Right renal cortex interstitium (tissue), 3 donors: ENCODE results near the gene TSKS. TPM values are rescaled to one million over a fixed set of nuclear protein-coding genes. Genes with fewer than 3 reads are reported as not detected.

Source experiments
- DNase-seq, 3 donors: peaks; one replicate each; pipeline ENCODE4 v3.0.0-alpha.2; 2013; ENCODE audit warnings: low read depth in 3 of 3, low spot score in 2 of 3
- polyA plus RNA-seq, 3 donors: library from polyadenylated mRNA; unstranded; fragments of 120-200 nt; gene quantifications; one replicate each; pipeline ENCODE4 v1.2.1, GENCODE V29; 2013; ENCODE audit not compliant: insufficient read length in 3 of 3

TSKS gene
- polyA plus RNA-seq, 3 donors = 0.10 to 0.15 TPM; not detected in 1

DNA sequence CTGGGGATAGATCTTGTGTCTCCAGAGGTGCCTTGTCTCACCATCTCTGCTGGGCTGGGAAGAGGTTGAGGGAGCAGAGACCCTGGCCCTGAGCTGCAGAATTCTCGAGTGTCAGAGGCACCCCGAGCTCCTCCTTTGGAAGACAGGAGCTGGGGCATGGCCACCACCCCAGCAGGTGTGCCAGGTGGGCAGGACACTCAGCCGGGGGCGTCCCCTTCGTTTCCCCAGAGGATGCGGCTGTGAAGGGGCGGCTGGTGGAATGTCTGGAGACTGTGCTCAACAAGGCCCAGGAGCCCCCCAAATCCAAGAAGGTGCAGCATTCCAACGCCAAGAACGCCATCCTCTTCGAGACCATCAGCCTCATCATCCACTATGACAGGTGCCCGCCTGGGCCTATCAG is 35.5 kb upstream of the TSKS start:
- no peak for DNase-seq

DNA sequence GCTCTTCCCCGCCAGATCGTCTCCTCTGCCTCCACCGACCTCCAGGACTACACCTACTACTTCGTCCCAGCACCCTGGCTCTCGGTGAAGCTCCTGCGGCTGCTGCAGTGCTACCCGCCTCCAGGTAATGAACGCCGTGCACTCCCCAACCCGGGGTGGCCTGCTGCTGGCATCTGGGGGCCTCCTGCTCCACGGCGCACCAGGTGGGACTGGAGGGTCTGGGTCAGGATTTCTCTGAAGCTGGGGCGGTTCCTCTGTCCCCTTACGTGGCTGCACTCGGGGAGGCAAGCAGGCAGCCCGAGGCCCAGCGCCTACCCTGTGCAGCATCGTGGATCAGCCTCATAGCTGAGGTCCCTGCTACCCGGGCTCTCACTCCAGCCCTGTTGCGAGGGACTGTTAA is 32.5 kb upstream of the TSKS start:
- no peak for DNase-seq

DNA sequence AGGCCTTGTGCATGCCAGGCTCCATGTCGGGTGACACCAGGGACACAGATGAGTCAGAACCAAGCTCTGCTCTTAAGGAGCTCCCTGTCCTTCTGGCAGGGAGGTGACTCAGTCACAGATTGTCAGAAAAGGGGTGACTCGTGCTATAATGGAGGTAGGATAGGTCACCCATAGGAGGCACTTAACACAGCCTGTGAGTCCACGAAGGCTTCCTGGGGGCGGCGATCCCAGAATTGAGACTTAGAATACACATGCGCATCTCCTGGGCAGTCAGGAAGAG is 30.4 kb upstream of the TSKS start:
- no peak for DNase-seq

DNA sequence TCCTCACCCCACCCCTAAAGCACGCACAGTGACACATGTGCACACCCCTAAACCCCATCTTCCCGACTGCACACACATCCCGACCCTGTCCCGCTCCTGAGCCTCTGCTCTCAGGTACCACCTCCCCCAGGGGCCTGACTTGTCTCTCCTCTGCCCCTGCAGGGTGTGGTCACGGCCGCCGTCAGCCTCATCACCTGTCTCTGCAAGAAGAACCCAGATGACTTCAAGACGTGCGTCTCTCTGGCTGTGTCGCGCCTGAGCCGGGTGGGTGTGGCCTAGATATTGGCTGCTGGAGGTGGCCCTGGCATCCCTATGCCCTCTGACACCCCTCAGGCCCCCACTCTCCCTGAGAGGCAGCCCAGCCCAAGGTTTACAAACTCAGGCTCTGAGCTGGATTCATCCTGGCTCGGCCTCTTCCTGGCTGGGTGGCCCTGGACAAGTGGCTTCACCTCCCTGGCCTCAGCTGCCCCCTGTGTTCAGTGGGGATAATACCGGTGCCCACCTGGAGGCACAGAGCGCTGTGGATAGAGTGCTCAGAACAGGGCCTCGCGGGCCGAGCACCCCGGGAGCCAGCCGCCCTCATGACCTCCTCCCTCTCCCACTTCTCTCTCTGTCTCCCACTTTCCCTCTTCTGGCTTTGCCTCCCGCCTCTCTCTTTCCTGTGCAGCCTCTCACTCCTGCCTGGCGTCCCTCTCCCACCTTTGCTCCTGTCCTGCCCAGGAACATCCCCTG is 29.9 kb upstream of the TSKS start:
- no peak for DNase-seq

DNA sequence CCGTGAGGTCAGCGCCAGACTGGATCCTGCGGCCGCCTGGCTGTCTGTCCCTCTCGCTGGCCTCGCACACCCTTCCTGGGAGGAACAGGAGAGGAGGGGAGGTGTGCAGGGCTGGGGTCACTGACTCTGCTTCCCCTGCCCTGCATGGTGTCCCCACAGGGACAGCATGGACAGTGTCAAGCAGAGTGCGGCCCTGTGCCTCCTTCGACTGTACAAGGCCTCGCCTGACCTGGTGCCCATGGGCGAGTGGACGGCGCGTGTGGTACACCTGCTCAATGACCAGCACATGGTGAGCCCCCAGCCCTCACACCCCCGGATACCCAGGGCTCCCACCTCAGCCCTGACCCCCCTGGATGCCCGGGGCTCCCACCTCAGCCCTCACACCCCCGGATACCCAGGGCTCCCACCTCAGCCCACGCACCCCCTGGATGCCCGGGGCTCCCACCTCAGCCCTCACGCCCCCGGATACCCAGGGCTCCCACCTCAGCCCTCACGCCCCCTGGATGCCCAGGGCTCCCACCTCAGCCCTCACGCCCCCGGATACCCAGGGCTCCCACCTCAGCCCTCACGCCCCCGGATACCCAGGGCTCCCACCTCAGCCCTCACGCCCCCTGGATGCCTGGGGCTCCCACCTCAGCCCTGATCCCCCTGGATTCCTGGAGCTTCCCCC is 28.8 kb upstream of the TSKS start:
- DNase-seq = no peak

DNA sequence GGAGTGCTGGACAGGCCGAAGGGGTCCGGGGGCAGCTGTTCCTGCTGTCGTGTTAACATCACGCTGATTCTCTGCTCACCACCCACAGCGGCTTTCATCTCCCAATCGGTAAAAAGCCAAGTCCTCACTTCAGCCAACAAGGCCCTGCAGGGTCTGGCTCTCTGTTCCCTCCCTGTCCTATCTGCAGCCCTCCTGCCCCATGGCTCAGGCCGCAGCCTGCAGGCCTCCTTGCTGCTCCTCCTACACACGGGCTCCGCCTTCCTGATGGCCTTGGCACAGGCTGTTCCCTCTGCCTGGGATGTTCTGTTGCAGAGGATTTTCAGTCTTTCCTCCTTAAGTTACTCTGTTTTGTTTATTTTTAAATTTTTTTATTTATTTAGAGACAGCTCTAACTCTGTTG is 27.8 kb upstream of the TSKS start:
- no peak for DNase-seq

DNA sequence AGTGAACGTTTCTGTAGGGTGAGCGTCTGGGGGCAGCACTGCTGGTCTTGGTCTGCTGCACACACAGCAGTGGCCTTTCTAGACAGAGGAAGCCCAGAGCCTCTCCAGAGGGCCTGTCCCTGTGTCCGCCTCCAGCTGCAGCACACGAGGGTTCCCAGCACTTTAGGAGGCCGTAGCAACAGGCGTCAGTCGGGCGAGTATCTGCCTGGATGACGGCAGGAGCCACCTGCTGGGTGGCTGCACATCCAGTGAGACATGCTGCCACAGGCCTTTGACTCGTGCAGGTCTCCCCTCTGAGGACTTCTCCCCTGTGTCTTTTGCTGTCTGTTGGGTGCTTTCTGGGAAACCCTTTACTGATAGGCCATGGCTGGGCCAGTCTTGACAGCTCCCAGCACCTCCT is 25.8 kb upstream of the TSKS start:
- DNase-seq = no peak

DNA sequence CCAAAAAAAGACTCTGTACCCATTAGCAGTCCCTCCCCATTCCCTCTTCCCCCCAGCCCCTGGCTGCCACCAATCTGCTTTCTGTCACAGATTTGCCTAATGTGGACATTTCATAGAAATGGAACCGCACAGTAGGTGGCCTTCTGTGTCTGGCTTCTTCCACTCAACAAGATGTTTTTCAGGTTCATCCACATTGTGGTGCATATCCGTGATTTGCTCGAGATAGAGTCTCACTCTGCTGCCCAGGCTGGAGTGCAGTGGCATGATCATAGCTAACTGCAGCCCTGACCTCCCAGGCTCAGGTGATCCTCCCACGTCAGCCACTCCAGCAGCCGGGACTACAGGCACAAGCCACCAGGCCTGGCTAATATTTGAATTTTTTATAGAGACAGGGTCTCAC is 24.6 kb upstream of the TSKS start:
- DNase-seq = no peak

DNA sequence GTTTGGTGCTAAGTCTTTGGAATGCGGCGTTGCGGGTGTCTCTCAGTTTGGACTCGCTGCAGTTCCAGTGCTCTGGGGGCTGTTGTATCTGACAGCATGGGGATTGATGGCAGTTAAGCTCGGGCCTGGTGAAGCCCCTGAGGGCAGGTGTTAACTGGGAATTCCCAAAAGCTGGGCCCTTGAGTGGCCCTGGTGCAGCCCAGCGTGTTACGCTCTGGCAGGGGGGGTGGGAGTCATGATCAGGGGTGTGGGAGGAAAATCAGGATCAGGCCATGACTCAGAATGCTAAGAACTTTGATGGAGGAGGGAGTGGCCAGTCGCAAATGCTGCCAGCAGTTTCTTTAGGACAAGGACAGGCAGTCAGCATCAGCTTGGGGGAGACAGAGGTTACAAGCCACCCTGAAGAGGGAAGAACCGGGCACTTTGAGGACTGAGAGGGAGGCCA is 23.3 kb upstream of the TSKS start:
- no peak for DNase-seq

DNA sequence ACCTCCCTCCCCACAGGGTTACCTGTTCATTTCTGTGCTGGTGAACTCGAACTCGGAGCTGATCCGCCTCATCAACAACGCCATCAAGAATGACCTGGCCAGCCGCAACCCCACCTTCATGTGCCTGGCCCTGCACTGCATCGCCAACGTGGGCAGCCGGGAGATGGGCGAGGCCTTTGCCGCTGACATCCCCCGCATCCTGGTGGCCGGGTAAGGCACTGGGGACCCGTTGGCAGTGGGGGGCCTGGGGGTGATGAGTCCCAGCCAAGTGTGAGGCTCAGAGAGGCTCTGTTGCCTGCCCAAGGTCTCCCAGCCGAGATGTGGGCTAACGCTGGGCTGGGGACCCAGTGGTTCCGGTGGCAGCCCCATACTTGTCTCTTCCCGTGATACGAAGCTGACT is 19.4 kb upstream of the TSKS start:
- DNase-seq = no peak

DNA sequence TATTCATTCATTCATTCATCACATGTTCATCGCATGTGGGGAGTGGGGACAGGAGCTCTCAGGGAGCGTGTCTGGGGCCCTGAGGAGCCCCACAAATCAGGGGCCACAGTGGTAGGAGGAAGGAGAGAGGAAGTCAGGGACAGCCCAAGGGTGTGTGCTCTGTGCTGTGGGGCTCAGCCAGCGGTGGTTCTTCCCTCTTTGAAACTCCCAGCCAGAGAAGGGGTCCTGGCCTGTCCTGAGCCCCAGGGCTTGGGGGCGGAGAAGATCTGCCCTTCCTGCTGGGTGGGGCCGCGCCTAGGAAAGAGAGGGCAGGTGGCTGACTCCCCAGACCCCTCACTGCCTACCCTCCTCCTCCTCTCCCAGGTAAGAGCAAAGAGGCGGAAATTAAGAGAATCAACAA is 18.3 kb upstream of the TSKS start:
- no peak for DNase-seq

DNA sequence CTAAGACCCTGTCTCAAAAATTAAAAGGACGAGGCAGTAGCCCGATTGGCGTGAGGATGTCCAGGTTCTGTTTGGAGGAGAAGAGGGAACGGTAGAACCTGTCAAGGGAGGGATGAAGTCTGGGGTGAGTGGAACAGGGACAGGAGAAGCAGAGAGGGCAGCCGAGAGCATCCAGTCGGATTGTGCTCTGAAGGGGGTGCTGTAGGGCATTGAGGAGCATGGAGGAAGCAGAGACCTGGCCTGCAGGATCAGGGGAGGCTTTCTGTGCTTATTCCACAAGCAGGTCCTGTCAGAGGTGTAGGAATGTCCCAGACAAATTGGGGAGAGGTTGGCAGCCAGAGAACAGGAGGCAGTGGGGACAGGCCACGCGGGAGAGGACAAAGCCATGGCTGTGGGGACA is 17.8 kb upstream of the TSKS start:
- no peak for DNase-seq

DNA sequence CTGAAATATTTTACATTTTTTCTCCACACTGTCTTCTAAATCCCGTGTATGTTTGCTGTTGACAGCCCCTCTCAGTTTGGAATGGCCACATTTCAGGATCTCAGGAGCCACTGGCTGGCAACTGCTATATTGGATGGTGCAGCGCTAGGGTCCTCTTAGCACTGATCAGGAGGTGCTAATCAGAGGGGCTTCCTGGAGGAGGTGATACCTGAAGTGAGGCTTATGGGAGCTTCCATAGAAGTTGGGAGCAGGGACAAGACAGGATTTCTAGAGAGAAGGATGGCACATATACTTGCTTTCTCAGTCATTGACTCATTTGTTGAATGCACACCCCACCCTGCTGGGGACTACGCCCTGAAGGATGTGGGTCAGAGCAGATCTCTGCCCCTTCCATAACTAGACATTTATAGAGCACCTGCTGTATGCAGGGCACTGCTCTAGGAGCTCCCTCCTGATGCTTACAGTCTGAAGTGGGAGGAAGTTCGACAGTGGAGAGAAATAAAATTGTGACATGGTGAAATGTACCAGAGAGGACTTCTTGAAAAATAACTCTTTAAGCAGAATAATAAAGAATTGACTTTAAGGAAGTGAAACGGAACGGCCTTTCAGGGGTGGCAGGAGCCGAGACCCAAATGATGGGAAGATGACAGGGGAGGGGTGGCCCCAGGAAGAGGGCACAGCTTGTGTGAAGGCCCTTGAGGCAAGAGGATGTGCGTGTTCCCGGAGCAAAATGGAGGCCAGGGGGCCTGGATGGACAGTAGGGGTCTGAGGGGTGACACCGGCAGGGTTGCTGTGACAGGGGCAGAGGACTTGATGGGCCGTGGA is 16.8 kb upstream of the TSKS start:
- DNase-seq = no peak

DNA sequence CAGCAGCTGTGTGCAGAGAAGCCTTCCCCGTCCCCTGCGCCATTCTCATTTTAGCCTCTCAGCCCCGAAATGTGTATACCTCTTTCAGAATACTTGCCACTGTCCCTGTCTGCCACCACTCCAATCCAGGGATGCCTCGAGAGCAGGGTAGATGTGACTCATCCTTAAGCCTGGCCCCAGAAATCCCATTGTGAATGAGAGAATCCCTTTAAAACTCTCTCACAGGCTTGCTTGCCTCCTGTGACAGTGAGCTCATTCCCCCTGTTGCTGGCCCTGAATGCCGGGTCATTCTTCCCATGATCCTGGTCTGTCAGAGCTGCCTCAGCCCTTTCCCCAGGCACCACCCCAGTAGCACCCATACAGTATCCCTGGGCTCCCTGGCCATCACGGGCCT is 13.3 kb upstream of the TSKS start:
- no peak for DNase-seq

DNA sequence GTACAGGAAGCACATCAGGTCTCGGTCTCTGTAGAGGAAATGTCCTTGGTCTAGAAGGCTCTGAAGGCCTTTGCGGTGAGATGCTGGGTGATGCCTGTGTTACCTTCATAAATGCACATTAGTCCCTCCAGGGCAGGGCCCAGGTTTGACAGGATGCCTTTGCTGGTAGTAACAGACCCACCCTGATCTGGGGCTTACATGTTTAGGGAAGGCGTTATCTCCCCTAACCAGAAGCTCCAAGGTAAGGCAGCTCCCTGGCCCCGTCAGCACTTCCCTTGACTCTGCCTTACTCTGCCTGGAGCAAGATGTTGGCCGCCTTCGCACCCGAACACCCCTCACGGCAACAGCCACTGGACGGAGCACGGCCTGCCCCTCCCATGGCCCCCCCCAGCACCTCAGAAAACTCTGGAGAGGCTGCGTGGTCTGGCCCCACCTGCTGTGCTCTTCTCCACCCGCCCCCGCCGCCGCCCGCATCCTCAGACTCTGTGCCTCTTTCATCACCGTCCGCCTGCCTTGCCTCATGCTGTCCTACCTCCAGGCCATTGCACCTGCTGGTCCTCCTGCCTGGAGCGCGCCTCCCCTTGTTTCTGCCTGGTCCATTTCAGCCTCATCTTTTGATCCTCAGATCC is 12.8 kb upstream of the TSKS start:
- DNase-seq = no peak

DNA sequence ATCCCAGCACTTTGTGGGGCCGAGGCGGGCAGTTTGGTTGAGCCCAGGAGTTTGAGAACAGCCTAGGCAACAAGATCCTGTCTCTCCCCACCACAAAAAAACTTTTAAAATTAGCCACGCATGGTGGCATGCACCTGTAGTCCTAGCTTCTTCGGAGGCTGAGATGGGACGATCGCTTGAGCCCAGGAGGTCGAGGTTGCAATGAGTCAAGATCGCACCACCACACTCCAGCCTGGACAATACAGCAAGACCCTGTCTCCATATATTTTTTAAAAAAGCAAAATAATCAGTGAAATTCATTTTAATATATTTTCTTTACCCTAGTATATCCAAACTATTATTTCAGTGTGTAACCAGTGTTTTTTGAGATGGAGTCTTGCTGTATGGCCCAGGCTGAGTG is 11.9 kb upstream of the TSKS start:
- no peak for DNase-seq

DNA sequence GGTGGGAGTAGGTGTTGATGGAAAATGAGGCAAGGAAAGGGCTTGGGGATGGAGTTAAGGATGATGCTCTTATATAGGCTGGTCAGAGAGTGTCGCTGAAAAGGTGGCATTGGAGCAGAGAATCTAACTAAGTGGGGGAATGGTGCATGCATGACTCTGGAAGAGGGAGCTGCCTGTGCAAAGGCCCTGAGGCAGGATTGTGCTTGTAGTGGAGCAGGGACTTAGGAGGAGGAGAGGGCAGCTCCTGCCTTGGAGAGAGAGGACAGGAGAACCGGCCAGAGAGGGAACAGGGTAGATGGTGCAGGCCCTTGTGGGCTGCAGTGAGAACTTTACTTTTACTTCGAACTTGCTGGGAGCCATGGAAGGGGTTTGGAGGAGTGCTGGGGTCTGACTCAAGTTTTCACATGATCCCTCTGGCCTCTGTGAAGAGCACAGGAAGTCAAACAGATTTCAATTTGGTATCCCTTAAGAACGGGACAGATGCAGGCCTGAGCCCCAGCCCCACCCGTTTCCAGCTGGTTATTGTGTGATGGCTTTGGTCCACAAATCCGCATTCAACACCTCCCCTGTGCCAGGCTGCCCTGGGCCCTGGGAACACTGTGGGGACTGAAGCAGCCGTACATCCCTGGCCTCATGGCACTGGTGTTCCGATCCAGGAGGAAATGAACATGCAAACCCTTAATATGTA is 10.7 kb upstream of the TSKS start:
- no peak for DNase-seq

DNA sequence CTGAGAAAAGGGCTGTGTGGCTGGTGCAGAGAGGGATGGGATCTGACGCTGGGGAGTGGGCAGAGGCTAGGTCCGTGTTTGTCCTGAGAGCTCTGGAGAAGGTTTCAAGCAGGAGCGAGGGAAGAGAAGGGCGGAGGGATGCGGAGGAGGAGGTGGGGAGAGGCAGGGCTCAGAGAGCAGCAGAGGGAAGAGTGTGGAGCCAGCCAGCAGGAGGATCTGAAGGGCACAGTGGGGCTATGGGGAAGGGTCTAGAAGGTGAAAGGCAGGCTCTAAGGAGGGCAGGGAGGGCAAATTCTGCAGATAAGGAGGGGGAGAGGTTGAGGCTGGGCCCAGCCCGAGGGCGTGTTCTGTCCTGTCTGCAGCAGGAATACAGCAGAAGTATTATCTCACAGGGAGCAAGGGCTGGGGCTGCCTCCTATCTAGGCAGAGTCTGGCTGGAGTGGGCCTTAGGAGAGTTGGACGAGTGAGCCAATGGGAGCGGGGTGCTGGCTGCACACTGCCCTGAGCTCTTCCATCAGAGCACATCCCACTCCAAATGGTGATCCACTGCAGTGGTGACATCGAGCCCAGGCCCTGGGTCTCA is 9.8 kb upstream of the TSKS start:
- DNase-seq = no peak

DNA sequence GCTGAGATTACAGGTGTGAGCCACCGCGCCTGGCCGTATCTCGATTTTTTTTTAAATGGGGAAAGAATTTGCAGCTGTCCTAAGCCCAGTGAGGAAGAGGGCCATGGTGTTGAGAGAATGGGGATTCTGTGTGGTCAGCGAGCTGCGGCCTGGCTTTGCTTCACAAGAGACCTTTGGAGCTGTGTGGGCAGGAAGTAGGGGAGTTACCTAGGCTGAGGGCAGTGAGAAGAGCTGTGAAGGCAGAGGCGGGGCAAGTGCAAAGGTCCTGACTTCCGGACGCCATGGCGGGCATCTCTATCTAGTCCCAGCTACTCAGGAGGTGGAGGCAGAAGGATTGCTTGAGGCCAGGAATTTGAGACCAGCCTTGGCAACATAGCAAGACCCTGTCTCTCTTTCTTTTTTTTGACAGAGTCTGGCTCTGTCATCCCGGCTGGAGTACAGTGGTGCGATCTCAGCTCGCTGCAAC is 8.6 kb upstream of the TSKS start:
- DNase-seq = no peak

DNA sequence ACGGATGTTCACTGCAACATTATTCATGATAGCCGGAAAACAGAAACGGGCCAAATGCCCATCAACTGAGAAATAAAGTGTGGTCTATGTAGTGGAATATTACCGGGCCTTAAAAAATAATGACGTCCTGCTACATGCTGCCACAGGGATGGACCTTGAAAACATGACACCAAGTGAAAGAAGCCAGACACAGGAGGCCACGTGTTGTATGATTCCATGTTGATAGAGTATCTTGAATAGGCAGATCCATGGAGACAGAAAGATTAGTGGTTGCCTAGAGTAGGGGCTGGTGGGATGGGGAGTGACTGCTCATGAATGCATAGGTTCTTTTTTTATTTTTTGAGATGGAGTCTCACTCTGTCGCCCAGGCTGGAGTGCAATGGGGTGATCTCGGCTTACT is 7.4 kb upstream of the TSKS start:
- DNase-seq = no peak
